MM.1S (cell line): ENCODE results near the gene DIP2B.

Experiments used
- DNase-seq: peaks from one replicate; pipeline ENCODE4 v3.0.0-alpha.2; 2015
- H2AFZ ChIP-seq: fragments of 300-600 bp; sonication (generic); 2 replicates; pipeline ENCODE4 v1.6.0; 2016; ENCODE audit warnings: antibody characterized with exemption, low read length
- H3F3A ChIP-seq: fragments of 300-600 bp; sonication (generic); 2 replicates; pipeline ENCODE4 v1.6.1; 2016; ENCODE audit warnings: mild to moderate bottlenecking, antibody characterized with exemption, low read length, moderate library complexity, mixed read lengths; ENCODE audit not compliant: insufficient read depth
- H3K27ac ChIP-seq: fragments of 300-600 bp; sonication (generic); 2 replicates; pipeline ENCODE4 v1.5.1; 2016; ENCODE audit warnings: mild to moderate bottlenecking, low read length
- H3K27me3 ChIP-seq: fragments of 300-600 bp; sonication (generic); replicated peaks from 2 replicates; pipeline ENCODE4 v1.6.0; 2016; ENCODE audit warnings: low read length; ENCODE audit not compliant: insufficient read depth
- H3K36me3 ChIP-seq: fragments of 300-600 bp; sonication (generic); replicated peaks from 2 replicates; pipeline ENCODE4 v1.6.1; 2016; ENCODE audit warnings: mild to moderate bottlenecking, low read length, mixed read lengths; ENCODE audit not compliant: insufficient read depth
- H3K4me1 ChIP-seq: fragments of 300-600 bp; sonication (generic); 2 replicates; pipeline ENCODE4 v1.6.1; 2016; ENCODE audit warnings: low read length, mixed read lengths
- H3K4me2 ChIP-seq: fragments of 300-600 bp; sonication (generic); 2 replicates; pipeline ENCODE4 v1.6.0; 2016; ENCODE audit warnings: low read depth, low read length
- H3K4me3 ChIP-seq: fragments of 300-600 bp; sonication (generic); 2 replicates; pipeline ENCODE4 v1.5.1; 2016; ENCODE audit warnings: low read length, mixed read lengths
- H3K79me2 ChIP-seq: fragments of 300-600 bp; sonication (generic); 2 replicates; pipeline ENCODE4 v1.6.1; 2016; ENCODE audit warnings: mixed run types, low read length, mixed read lengths
- H3K9ac ChIP-seq: fragments of 300-600 bp; sonication (generic); 2 replicates; pipeline ENCODE4 v1.6.1; 2016; ENCODE audit warnings: low read length, mixed read lengths
- H3K9me2 ChIP-seq: fragments of 300-600 bp; sonication (generic); replicated peaks from 2 replicates; pipeline ENCODE4 v1.6.1; 2016; ENCODE audit warnings: mild to moderate bottlenecking, low read length, mixed read lengths; ENCODE audit not compliant: insufficient read depth
- H3K9me3 ChIP-seq: fragments of 300-600 bp; sonication (generic); replicated peaks from 2 replicates; pipeline ENCODE4 v1.6.1; 2016; ENCODE audit warnings: mild to moderate bottlenecking, low read length, mixed read lengths; ENCODE audit not compliant: insufficient read depth
- H4K20me1 ChIP-seq: fragments of 300-600 bp; sonication (generic); 2 replicates; pipeline ENCODE4 v1.6.1; 2016; ENCODE audit warnings: mild to moderate bottlenecking, low read length, moderate library complexity, mixed read lengths; ENCODE audit not compliant: insufficient read depth
- EZH2 ChIP-seq: fragments of 300-600 bp; sonication (generic); optimal IDR thresholded peaks from 2 replicates; pipeline ENCODE3; 2017; ENCODE audit warnings: low read depth, mild to moderate bottlenecking, antibody characterized with exemption, low read length, mixed read lengths
- EZH2phosphoT487 ChIP-seq: fragments of 300-600 bp; sonication (generic); IDR thresholded peaks from 2 replicates; pipeline ENCODE4 v1.6.1; 2018; ENCODE audit warnings: antibody characterized with exemption, low read length
- TF ChIP-seq, protein P1 (sequence below): fragments of 300-600 bp; sonication (generic); IDR thresholded peaks from 2 replicates; pipeline ENCODE4 v1.5.1; 2016; ENCODE audit warnings: antibody characterized with exemption, low read length, mixed read lengths

Gene DIP2B

GRCh38 chr12:50568338-50569091, 63.7 kb downstream of the DIP2B start:
- Histone ChIP-seq H3K27ac (no peak overlapping the region), H2AFZ (no peak overlapping the region), H3K79me2 (peaks cover 28% of the 10 kb centered on the region), H3K4me3 (no peak overlapping the region), H3K27me3 (no peaks in the 10 kb centered on the region), H3K9me3 (no peaks in the 10 kb centered on the region), H3F3A (no peaks in the 10 kb centered on the region), H3K4me1 (peaks cover 20% of the 10 kb centered on the region), H3K36me3 (no peaks in the 10 kb centered on the region), H3K9me2 (no peaks in the 10 kb centered on the region), H3K4me2 (no peak overlapping the region), H4K20me1 (no peaks in the 10 kb centered on the region), H3K9ac (no peak overlapping the region)
- DNase-seq = no peak
- no peak for TF ChIP-seq EZH2

DNA sequence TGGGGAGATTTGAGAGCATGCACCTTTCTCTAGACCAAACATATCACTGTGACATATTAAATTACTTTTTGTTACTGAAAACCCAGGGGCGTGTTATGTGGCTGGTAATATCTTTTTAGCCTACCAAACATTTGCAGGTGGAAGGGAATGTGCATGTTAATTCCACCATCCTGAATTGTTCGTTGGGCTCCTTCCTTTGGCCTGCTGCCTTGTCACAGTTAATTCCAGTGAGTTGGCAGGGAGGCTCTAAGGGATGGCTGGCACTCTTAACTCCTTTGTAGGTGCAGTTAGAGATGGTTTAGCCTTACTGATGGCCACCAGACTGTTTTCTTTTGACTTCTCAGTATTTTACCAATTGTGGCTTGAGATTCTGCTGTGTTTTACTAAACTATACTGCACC, 64.5 kb downstream of the DIP2B start:
- H3K27ac ChIP-seq = no peak overlapping the region
- no peak overlapping the region for H3K4me3 ChIP-seq
- peaks cover 20% of the 10 kb centered on the region for H3K4me1 ChIP-seq
- no peak overlapping the region for H3K9ac ChIP-seq
- H2AFZ ChIP-seq = no peak overlapping the region
- TF ChIP-seq EZH2 (no peak), EZH2phosphoT487 (no peak)
- TF ChIP-seq, protein P1, sequence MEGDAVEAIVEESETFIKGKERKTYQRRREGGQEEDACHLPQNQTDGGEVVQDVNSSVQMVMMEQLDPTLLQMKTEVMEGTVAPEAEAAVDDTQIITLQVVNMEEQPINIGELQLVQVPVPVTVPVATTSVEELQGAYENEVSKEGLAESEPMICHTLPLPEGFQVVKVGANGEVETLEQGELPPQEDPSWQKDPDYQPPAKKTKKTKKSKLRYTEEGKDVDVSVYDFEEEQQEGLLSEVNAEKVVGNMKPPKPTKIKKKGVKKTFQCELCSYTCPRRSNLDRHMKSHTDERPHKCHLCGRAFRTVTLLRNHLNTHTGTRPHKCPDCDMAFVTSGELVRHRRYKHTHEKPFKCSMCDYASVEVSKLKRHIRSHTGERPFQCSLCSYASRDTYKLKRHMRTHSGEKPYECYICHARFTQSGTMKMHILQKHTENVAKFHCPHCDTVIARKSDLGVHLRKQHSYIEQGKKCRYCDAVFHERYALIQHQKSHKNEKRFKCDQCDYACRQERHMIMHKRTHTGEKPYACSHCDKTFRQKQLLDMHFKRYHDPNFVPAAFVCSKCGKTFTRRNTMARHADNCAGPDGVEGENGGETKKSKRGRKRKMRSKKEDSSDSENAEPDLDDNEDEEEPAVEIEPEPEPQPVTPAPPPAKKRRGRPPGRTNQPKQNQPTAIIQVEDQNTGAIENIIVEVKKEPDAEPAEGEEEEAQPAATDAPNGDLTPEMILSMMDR = no peak
- no peaks in the 10 kb centered on the region for H3K27me3 ChIP-seq
- H4K20me1 ChIP-seq = no peaks in the 10 kb centered on the region
- H3K36me3 ChIP-seq = no peaks in the 10 kb centered on the region
- no peak overlapping the region for H3K4me2 ChIP-seq
- H3K9me2 ChIP-seq = no peaks in the 10 kb centered on the region
- DNase-seq = no peak
- no peaks in the 10 kb centered on the region for H3K9me3 ChIP-seq
- no peaks in the 10 kb centered on the region for H3F3A ChIP-seq
- peaks cover 29% of the 10 kb centered on the region for H3K79me2 ChIP-seq

DNA sequence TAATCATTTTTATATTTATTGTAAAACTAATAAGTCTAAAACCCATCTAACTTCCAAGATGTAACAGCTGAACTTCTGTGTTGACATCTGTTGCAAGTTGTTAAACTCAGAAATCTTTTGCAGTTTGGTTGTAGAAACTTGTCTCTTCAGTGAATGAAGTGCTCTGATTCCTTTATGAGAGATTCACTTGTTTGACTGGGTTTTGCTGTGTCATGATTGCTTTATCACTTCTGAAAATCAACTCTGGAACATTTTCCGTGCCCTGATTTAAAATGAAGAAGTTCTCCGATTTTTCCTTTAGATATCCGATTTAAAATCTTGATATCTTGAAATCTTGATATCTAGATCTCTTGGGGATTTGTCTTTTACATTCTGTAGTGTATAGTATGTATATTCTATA, 65.1 kb downstream of the DIP2B start:
- peaks cover 29% of the 10 kb centered on the region for H3K79me2 ChIP-seq
- no peak overlapping the region for H3K27ac ChIP-seq
- H3K9ac ChIP-seq = no peak overlapping the region
- no peaks in the 10 kb centered on the region for H3F3A ChIP-seq
- no peak overlapping the region for H3K4me3 ChIP-seq
- H3K9me2 ChIP-seq = no peaks in the 10 kb centered on the region
- H3K36me3 ChIP-seq = no peaks in the 10 kb centered on the region
- no peaks in the 10 kb centered on the region for H4K20me1 ChIP-seq
- no peak for DNase-seq
- no peak overlapping the region for H2AFZ ChIP-seq
- no peak overlapping the region for H3K4me2 ChIP-seq
- H3K27me3 ChIP-seq = no peaks in the 10 kb centered on the region
- H3K9me3 ChIP-seq = no peaks in the 10 kb centered on the region
- no peak for TF ChIP-seq EZH2
- TF ChIP-seq EZH2phosphoT487 = no peak
- TF ChIP-seq, protein P1 = no peak
- peaks cover 20% of the 10 kb centered on the region for H3K4me1 ChIP-seq

DNA sequence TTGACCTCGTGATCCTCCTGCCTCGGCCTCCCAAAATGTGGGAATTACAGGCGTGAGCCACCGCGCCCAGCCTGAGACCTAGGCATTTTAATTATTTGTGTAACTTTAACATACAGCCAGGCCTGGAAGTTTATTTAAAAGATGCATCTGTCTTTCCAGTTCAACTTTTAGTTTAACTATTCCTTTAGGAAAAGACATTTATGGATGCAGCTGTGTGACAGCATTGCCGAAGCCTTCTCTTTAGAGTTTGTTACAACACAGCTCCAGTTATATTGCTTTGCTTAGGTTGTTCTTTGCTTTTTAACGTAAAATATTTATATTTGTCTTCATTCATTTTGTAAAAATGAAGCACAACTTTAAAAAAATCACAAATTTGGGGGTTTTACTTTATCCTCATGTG, 67.0 kb downstream of the DIP2B start:
- Histone ChIP-seq H3K36me3 (no peaks in the 10 kb centered on the region), H4K20me1 (no peaks in the 10 kb centered on the region), H3K9ac (no peak overlapping the region), H2AFZ (no peak overlapping the region), H3K79me2 (peaks cover 28% of the 10 kb centered on the region), H3K9me3 (no peaks in the 10 kb centered on the region), H3K27ac (no peak overlapping the region), H3K4me2 (no peak overlapping the region), H3F3A (no peaks in the 10 kb centered on the region), H3K9me2 (no peaks in the 10 kb centered on the region), H3K27me3 (no peaks in the 10 kb centered on the region), H3K4me1 (peaks cover 20% of the 10 kb centered on the region), H3K4me3 (no peak overlapping the region)
- no peak for DNase-seq
- TF ChIP-seq EZH2phosphoT487 (no peak), EZH2 (no peak)
- TF ChIP-seq, protein P1 = no peak
